Measurements from ENCODE around the gene TRPC4. TPM values are rescaled to one million over a fixed set of nuclear protein-coding genes. Genes with fewer than 3 reads are reported as not detected.

The TRPC4 gene
- total and polyA plus RNA-seq, 10 donors, result 0.06 to 0.42 (median 0.15) TPM; not detected in 4

GRCh38 chr13:37601648-37602440 is 267.7 kb downstream of the TRPC4 start:
- no peak overlapping the region for H3K27ac ChIP-seq
- no peaks in the 10 kb centered on the region for H3K36me3 ChIP-seq
- DNase-seq, result no peak
- H3K9me3 ChIP-seq, result peaks cover 0 to 1% (median 0%) of the 10 kb centered on the region in 8 donors
- WGBS, 5 donors, result 74 to 82% (median 78%) methylated on average over 3 of the region's 3 CpGs
- intact Hi-C loops (cut with DNase I; ENCODE audit: low total_unique reads), result no loop called here
- TF ChIP-seq POLR2AphosphoS5 (IDR thresholded peaks at IDR 0.05) (no peak), CTCF (IDR thresholded peaks at IDR 0.05 in 8 of 11, conservative IDR thresholded peaks at IDR 0.05 in 3 of 11) (no peak), POLR2A (IDR thresholded peaks at IDR 0.05) (no peak)
- H3K4me1 ChIP-seq, result no peaks in the 10 kb centered on the region
- no peak overlapping the region for H3K4me3 ChIP-seq
- no peaks in the 10 kb centered on the region for H3K27me3 ChIP-seq (replicated peaks in 1 of 7)

GRCh38 chr13:37599519-37599918 is 270.1 kb downstream of the TRPC4 start:
- WGBS, 5 donors, result 68 to 87% (median 78%) methylated on average over 2 of the region's 2 CpGs
- TF ChIP-seq CTCF (IDR thresholded peaks at IDR 0.05 in 8 of 11, conservative IDR thresholded peaks at IDR 0.05 in 3 of 11) (no peak), POLR2A (IDR thresholded peaks at IDR 0.05) (no peak), POLR2AphosphoS5 (IDR thresholded peaks at IDR 0.05) (no peak)
- no peaks in the 10 kb centered on the region for H3K4me1 ChIP-seq
- no peaks in the 10 kb centered on the region for H3K27me3 ChIP-seq (replicated peaks in 1 of 7)
- H3K9me3 ChIP-seq, result no peaks in the 10 kb centered on the region
- intact Hi-C loops (cut with DNase I; ENCODE audit: low total_unique reads), result no loop called here
- DNase-seq, result no peak
- H3K27ac ChIP-seq, result no peak overlapping the region
- no peak overlapping the region for H3K4me3 ChIP-seq
- no peaks in the 10 kb centered on the region for H3K36me3 ChIP-seq

GRCh38 chr13:37598597-37598996 is 271.0 kb downstream of the TRPC4 start, which contains the start of gene POSTN:
Gene POSTN, minus strand, starts transcription at chr13:37598768. Its CDS starts 42 bp downstream, at chr13:37598726.
- 22 to 35% (median 29%) methylated on average over 6 of the region's 6 CpGs for WGBS, 5 donors
- H3K4me3 ChIP-seq, result no peak within 1 kb of the TSS
- no peaks in the 10 kb centered on the region for H3K4me1 ChIP-seq

More at GRCh38 chr13:37598597-37598996, 271.0 kb downstream of the TRPC4 start, which contains the start of gene POSTN:
- no peaks in the 10 kb centered on the region for H3K36me3 ChIP-seq
- no peak for TF ChIP-seq POLR2AphosphoS5 (IDR thresholded peaks at IDR 0.05)
- TF ChIP-seq POLR2A (IDR thresholded peaks at IDR 0.05), result no peak
- TF ChIP-seq CTCF (IDR thresholded peaks at IDR 0.05 in 8 of 11, conservative IDR thresholded peaks at IDR 0.05 in 3 of 11), result no peak
- no peaks in the 10 kb centered on the region for H3K9me3 ChIP-seq
- intact Hi-C loops (cut with DNase I; ENCODE audit: low total_unique reads), result no loop called here
- no peak for DNase-seq
- no peaks in the 10 kb centered on the region for H3K27me3 ChIP-seq (replicated peaks in 1 of 7)
- no peak within 1 kb of the TSS for H3K27ac ChIP-seq

All from spleen (tissue), 11 donors.